Ishikawa (cell line): Measurements from ENCODE around the gene DAPK3.

Experiments
- CREB1 ChIP-seq: IDR thresholded peaks from 2 replicates; pipeline ENCODE4 v1.6.1; 2012; ENCODE audit warnings: low read depth
- EP300 ChIP-seq: IDR thresholded peaks from 2 replicates; pipeline ENCODE4 v1.6.1; 2012; ENCODE audit warnings: borderline replicate concordance
- REST ChIP-seq: IDR thresholded peaks from 2 replicates; pipeline ENCODE4 v1.6.1; 2012; ENCODE audit warnings: low read depth, mild to moderate bottlenecking

DNA sequence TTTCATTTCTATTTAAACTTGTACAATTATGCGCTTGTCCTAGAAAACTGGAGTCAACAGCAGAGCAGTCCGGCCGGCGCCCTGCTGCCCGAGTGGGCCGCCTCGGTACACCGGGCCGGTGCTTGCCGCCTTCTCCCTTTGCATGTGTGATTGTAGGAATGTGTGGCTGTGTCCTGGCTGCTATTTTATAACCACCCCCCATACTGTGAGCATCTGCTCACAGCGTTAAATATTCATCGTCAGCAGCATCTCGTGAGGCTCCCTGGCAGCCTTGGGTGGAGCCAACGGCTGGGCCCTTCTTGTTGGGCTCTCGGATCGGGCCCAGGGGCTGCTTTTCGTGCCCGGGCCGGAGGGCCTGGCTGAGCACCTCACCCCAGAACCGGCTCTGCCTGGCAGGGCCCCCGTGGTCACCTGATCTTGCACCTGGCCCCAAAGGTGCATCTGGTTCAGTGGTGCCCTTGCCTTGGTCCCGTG lies 47.3 kb upstream of the DAPK3 start:
- TF ChIP-seq EP300 = no peak
- TF ChIP-seq CREB1 = no peak
- no peak for TF ChIP-seq REST
